Sigmoid colon (tissue), 4 donors: Measurements from ENCODE around the gene UAP1.
A peak's percentile ranks its signal among the peaks of the same experiment; 100 is the strongest.

ENCODE experiments used
- EP300 ChIP-seq, 4 donors: sonication (generic); formaldehyde crosslinking; IDR thresholded peaks; one replicate each; pipeline ENCODE4 v1.6.1; 2017; ENCODE audit warnings: antibody characterized with exemption in 4 of 4
- POLR2A ChIP-seq, 2 donors: fragments of 450-650 bp; IDR thresholded peaks; one replicate each; pipeline ENCODE4 v1.6.1; 2016; ENCODE audit warnings: antibody characterized with exemption in 2 of 2, mild to moderate bottlenecking in 2 of 2, moderate library complexity in 2 of 2
- POLR2AphosphoS5 ChIP-seq, 4 donors: sonication (generic); formaldehyde crosslinking; IDR thresholded peaks; one replicate each; pipeline ENCODE4 v1.6.1; 2017; ENCODE audit warnings: antibody characterized with exemption in 4 of 4
- TF ChIP-seq, protein P1 (sequence below), 4 experiments: fragments of 450-650 bp in 3 of 4; fragments of 200-600 bp in 1 of 4; IDR thresholded peaks; one replicate each; pipeline ENCODE4 v1.5.1; 2016 to 2019; ENCODE audit warnings: antibody characterized with exemption in 4 of 4, mild to moderate bottlenecking in 3 of 4, moderate library complexity in 2 of 4

DNA sequence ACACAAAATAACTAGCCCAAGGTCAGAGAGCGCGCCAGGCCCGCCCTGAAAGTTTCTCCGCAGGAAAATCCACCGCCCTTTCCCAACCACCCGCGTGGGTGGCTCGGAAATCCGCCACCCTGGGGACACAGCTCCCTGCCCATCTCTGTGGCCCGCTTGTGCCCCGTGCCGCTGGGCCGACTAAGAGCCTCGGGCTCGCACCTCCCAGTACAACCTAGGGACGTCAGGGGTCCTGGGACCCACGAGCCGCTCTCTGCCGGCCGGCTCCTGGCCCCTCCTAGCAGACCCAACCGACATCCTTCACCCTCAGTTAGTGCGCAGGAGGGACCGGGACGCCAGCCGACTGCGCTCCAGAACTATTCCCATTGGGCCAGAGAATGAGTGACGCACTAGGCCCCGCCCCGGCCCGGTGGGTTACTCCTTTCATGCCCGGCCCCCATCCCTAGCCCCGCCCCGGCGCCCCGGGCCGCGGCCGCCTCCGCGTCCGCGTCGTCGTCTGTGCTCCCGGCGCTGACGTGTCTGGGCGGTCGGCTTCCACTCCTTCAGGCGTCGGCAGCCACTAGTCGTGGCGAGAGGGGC lies 396 bp upstream of the UAP1 start:
- peak; percentile 71 to 87 for TF ChIP-seq POLR2A (IDR thresholded peaks at IDR 0.05)
- TF ChIP-seq, protein P1, sequence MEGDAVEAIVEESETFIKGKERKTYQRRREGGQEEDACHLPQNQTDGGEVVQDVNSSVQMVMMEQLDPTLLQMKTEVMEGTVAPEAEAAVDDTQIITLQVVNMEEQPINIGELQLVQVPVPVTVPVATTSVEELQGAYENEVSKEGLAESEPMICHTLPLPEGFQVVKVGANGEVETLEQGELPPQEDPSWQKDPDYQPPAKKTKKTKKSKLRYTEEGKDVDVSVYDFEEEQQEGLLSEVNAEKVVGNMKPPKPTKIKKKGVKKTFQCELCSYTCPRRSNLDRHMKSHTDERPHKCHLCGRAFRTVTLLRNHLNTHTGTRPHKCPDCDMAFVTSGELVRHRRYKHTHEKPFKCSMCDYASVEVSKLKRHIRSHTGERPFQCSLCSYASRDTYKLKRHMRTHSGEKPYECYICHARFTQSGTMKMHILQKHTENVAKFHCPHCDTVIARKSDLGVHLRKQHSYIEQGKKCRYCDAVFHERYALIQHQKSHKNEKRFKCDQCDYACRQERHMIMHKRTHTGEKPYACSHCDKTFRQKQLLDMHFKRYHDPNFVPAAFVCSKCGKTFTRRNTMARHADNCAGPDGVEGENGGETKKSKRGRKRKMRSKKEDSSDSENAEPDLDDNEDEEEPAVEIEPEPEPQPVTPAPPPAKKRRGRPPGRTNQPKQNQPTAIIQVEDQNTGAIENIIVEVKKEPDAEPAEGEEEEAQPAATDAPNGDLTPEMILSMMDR (IDR thresholded peaks at IDR 0.05), result no peak
- peak in 1 of 4 donors; percentile 54 for TF ChIP-seq EP300 (IDR thresholded peaks at IDR 0.05)
- TF ChIP-seq POLR2AphosphoS5 (IDR thresholded peaks at IDR 0.05), result peak; percentile 89 to 97 (median 92)
